IMR-90 (cell line): ENCODE results near the gene TIE1. TPM values are rescaled to one million over a fixed set of nuclear protein-coding genes. Genes with fewer than 3 reads are reported as not detected.

Experiments used
- ATAC-seq: fragments of 200-7000 bp; cut with Tn5 transposase; 2 replicates; pipeline ENCODE4 v1.9.1; 2020; ENCODE audit warnings: low read depth, mild to moderate bottlenecking, moderate library complexity
- BruUV-seq: library from RNA; stranded (reverse); fragments of 400-500 nt; replicated peaks from 2 replicates; lab custom pipeline; 2021; lab: Mats Ljungman, UMichigan
- CTCF ChIA-PET: fragments of 300-600 bp; formaldehyde crosslinking; extraction: SDS; loops from one replicate; lab custom pipeline; 2021; ENCODE audit warnings: antibody characterized with exemption; lab: Yijun Ruan, JAX
- POLR2A ChIA-PET: fragments of 300-600 bp; sonication (Branson Sonifier 250); formaldehyde crosslinking; loops from one replicate; lab custom pipeline; 2022; ENCODE audit warnings: antibody characterized with exemption; ENCODE audit not compliant: unreplicated experiment; lab: Charles Lee
- DNase-seq: peaks from one replicate; pipeline ENCODE4 v3.0.0; 2013
- H2AFZ ChIP-seq: replicated peaks from 2 replicates; pipeline ENCODE3; 2013; ENCODE audit warnings: low read length, mild to moderate bottlenecking; ENCODE audit not compliant: poor library complexity
- H2AK5ac ChIP-seq: 2 replicates; pipeline ENCODE4 v1.6.1; 2013; ENCODE audit warnings: low read depth, low read length, inconsistent platforms
- H2AK9ac ChIP-seq: replicated peaks from 2 replicates; pipeline ENCODE3; 2013; ENCODE audit warnings: mild to moderate bottlenecking, low read depth, low read length, moderate library complexity; ENCODE audit not compliant: poor library complexity
- H2BK120ac ChIP-seq: 2 replicates; pipeline ENCODE4 v1.6.1; 2013; ENCODE audit warnings: low read depth, low read length, inconsistent platforms
- H2BK15ac ChIP-seq: 3 replicates; pipeline ENCODE4 v1.6.1; 2013; ENCODE audit warnings: low read depth, low read length, inconsistent platforms
- H2BK20ac ChIP-seq: 2 replicates; pipeline ENCODE4 v1.6.1; 2013; ENCODE audit warnings: low read depth, mild to moderate bottlenecking, inconsistent platforms, low read length, moderate library complexity
- H2BK5ac ChIP-seq: 2 replicates; pipeline ENCODE4 v1.6.1; 2013; ENCODE audit warnings: mild to moderate bottlenecking, low read depth, low read length, inconsistent platforms; ENCODE audit not compliant: poor library complexity, severe bottlenecking
- H3K14ac ChIP-seq: replicated peaks from 2 replicates; pipeline ENCODE4 v1.6.1; 2013; ENCODE audit warnings: low read depth, low read length, inconsistent platforms
- H3K18ac ChIP-seq: 2 replicates; pipeline ENCODE4 v1.6.1; 2013; ENCODE audit warnings: low read depth, low read length, control low read depth
- H3K23ac ChIP-seq: 2 replicates; pipeline ENCODE4 v1.6.1; 2013; ENCODE audit warnings: low read depth, low read length, inconsistent platforms
- H3K27ac ChIP-seq: 2 replicates; pipeline ENCODE4 v1.5.1; 2013; ENCODE audit warnings: mild to moderate bottlenecking, control low read depth, low read length; ENCODE audit not compliant: insufficient read depth
- H3K27me3 ChIP-seq: 2 replicates; pipeline ENCODE4 v1.6.1; 2013; ENCODE audit warnings: low read length; ENCODE audit not compliant: control insufficient read depth, insufficient read depth
- H3K36me3 ChIP-seq: 2 replicates; pipeline ENCODE4 v1.6.1; 2013; ENCODE audit warnings: low read length, mixed read lengths; ENCODE audit not compliant: control insufficient read depth, insufficient read depth
- H3K4ac ChIP-seq: 2 replicates; pipeline ENCODE4 v1.6.1; 2013; ENCODE audit warnings: low read depth, low read length, inconsistent platforms
- H3K4me1 ChIP-seq: 2 replicates; pipeline ENCODE4 v1.6.1; 2013; ENCODE audit warnings: low read length, mixed read lengths; ENCODE audit not compliant: control insufficient read depth, insufficient read depth
- H3K4me2 ChIP-seq: 2 replicates; pipeline ENCODE4 v1.6.1; 2013; ENCODE audit warnings: low read depth, mild to moderate bottlenecking, control low read depth, low read length, moderate library complexity
- H3K4me3 ChIP-seq: 2 replicates; pipeline ENCODE4 v1.5.1; 2013; ENCODE audit warnings: low read depth, mild to moderate bottlenecking, control low read depth, low read length, moderate library complexity; ENCODE audit not compliant: insufficient read depth
- H3K56ac ChIP-seq: 2 replicates; pipeline ENCODE4 v1.6.1; 2013; ENCODE audit warnings: low read length, inconsistent platforms; ENCODE audit not compliant: insufficient read depth; ENCODE audit errors: extremely low read depth
- H3K79me1 ChIP-seq, 2 experiments: 2 replicates each; pipeline ENCODE4 v1.6.1; 2013; ENCODE audit warnings: low read length in 2 of 2, inconsistent platforms in 1 of 2, low read depth in 1 of 2
- H3K9ac ChIP-seq: 2 replicates; pipeline ENCODE4 v1.6.1; 2013; ENCODE audit warnings: low read depth, low read length, control low read depth
- H3K9me1 ChIP-seq: 2 replicates; pipeline ENCODE4 v1.6.1; 2013; ENCODE audit warnings: low read length, inconsistent platforms; ENCODE audit not compliant: insufficient read depth
- H3K9me3 ChIP-seq: 2 replicates; pipeline ENCODE4 v1.6.1; 2013; ENCODE audit warnings: low read length; ENCODE audit not compliant: control insufficient read depth, insufficient read depth
- H4K20me1 ChIP-seq: 2 replicates; pipeline ENCODE4 v1.6.1; 2013; ENCODE audit warnings: low read length, inconsistent platforms; ENCODE audit not compliant: insufficient read depth
- H4K5ac ChIP-seq: 2 replicates; pipeline ENCODE4 v1.6.1; 2013; ENCODE audit warnings: mild to moderate bottlenecking, low read depth, low read length, control low read depth
- H4K8ac ChIP-seq, 2 experiments: 2 replicates each; pipeline ENCODE4 v1.6.1; 2013; ENCODE audit warnings: low read depth in 2 of 2, low read length in 2 of 2, control low read depth in 1 of 2, inconsistent platforms in 1 of 2
- H4K91ac ChIP-seq: 2 replicates; pipeline ENCODE4 v1.6.1; 2013; ENCODE audit warnings: low read depth, low read length, inconsistent platforms; ENCODE audit not compliant: insufficient read depth
- BHLHE40 ChIP-seq: fragments of 150-350 bp; IDR thresholded peaks from 2 replicates; pipeline ENCODE4 v1.6.1; 2016; ENCODE audit warnings: mild to moderate bottlenecking, low read depth, low read length
- CHD1 ChIP-seq: IDR thresholded peaks from 2 replicates; pipeline ENCODE4 v1.6.1; 2012; ENCODE audit warnings: low read depth, low read length, improper control_type of control experiment
- CTCF ChIP-seq: conservative IDR thresholded peaks from 2 replicates; pipeline ENCODE4 v1.5.1; 2012; ENCODE audit warnings: mild to moderate bottlenecking, low read depth, low read length, improper control_type of control experiment
- ELK1 ChIP-seq: fragments of 150-350 bp; IDR thresholded peaks from 2 replicates; pipeline ENCODE4 v1.6.1; 2016; ENCODE audit warnings: low read depth, mild to moderate bottlenecking, low read length, moderate library complexity, borderline replicate concordance
- MAZ ChIP-seq: IDR thresholded peaks from 2 replicates; pipeline ENCODE4 v1.6.1; 2012; ENCODE audit warnings: low read depth, mild to moderate bottlenecking, low read length, improper control_type of control experiment, moderate library complexity, borderline replicate concordance
- MXI1 ChIP-seq: IDR thresholded peaks from 2 replicates; pipeline ENCODE4 v1.6.1; 2012; ENCODE audit warnings: low read depth, mild to moderate bottlenecking, low read length, moderate library complexity, borderline replicate concordance
- NFE2L2 ChIP-seq: fragments of 150-350 bp; IDR thresholded peaks from 2 replicates; pipeline ENCODE4 v1.6.1; 2016; ENCODE audit warnings: low read depth, mild to moderate bottlenecking, low read length
- POLR2A ChIP-seq: IDR thresholded peaks from 2 replicates; pipeline ENCODE4 v1.6.1; 2012; ENCODE audit warnings: mild to moderate bottlenecking, low read depth, low read length
- RAD21 ChIP-seq: IDR thresholded peaks from 2 replicates; pipeline ENCODE4 v1.6.1; 2012; ENCODE audit warnings: low read length, improper control_type of control experiment
- RFX5 ChIP-seq: IDR thresholded peaks from 2 replicates; pipeline ENCODE4 v1.8.0; 2012; ENCODE audit warnings: low read depth, mild to moderate bottlenecking, low read length, moderate library complexity
- SMC3 ChIP-seq: fragments of 150-350 bp; IDR thresholded peaks from 2 replicates; pipeline ENCODE4 v1.6.1; 2016; ENCODE audit warnings: low read depth, mild to moderate bottlenecking, antibody characterized with exemption, low read length, moderate library complexity
- USF2 ChIP-seq: fragments of 150-350 bp; IDR thresholded peaks from 2 replicates; pipeline ENCODE4 v1.6.1; 2017; ENCODE audit warnings: mild to moderate bottlenecking, antibody characterized with exemption, low read length, low read depth
- WGBS, 2 experiments: methylation state at CpG; one replicate each; pipeline versions ENCODE4 v1.1.5 to v1.1.7; 2013; ENCODE audit warnings: missing lambda C conversion rate in 2 of 2; ENCODE audit not compliant: insufficient read length in 1 of 2; ENCODE audit errors: extremely low coverage in 2 of 2; 5-methylcytosine and 5-hydroxymethylcytosine counted together
- dilution Hi-C: fragments of 300-500 bp; cut with HindIII; formaldehyde crosslinking; loops from one replicate; pipeline ENCODE4 v1.14.3; 2018; ENCODE audit warnings: low sequenced_read_pairs; ENCODE audit not compliant: unreplicated experiment
- in situ Hi-C: fragments of 300-500 bp; cut with MboI; formaldehyde crosslinking; loops from 3 replicates; pipeline ENCODE4 v1.14.3; 2019; ENCODE audit warnings: low sequenced_read_pairs, inconsistent platforms, mixed read lengths
- intact Hi-C: fragments of 100-400 bp; cut with micrococcal nuclease; formaldehyde crosslinking; loops from 2 replicates; pipeline ENCODE4 v1.10.0; 2022
- polyA plus RNA-seq, 3 experiments: library from polyadenylated mRNA; depleted of rRNA; stranded (reverse); fragments of >200 nt; gene quantifications; 2 replicates each; pipeline ENCODE4 v1.2.3, GENCODE V29; 2012; ENCODE audit warnings: low replicate concordance in 1 of 3
- total RNA-seq: library from RNA; depleted of rRNA; stranded (reverse); fragments of >200 nt; gene quantifications from 2 replicates; pipeline ENCODE4 v1.2.3, GENCODE V29; 2012

Gene TIE1
- total and polyA plus RNA-seq, 2 of the 4 experiments (the other 2 are of a cell fraction), result 2.3 to 7.5 TPM

- Histone ChIP-seq H2AFZ (peak within 1 kb of the TSS; percentile 98), H3K23ac (peak within 1 kb of the TSS; percentile 97), H2BK20ac (peak within 1 kb of the TSS; percentile 67), H3K4me3 (peak within 1 kb of the TSS; percentile 80), H4K5ac (peak within 1 kb of the TSS; percentile 51), H3K9ac (peak within 1 kb of the TSS; percentile 90), H3K36me3 (peaks cover 29% of the 10 kb centered on the region), H3K79me1 (peaks cover 34 to 81% of the 10 kb centered on the region in 2 experiments), H3K27ac (peak within 1 kb of the TSS; percentile 93), H3K56ac (peak within 1 kb of the TSS; percentile 99), H3K4ac (peak within 1 kb of the TSS; percentile 99), H3K14ac (peak within 1 kb of the TSS; percentile 99), H3K18ac (peak within 1 kb of the TSS; percentile 42), H2AK5ac (peak within 1 kb of the TSS; percentile 99), H3K4me2 (peak within 1 kb of the TSS; percentile 87), H3K9me3 (no peaks in the 10 kb centered on the region), H3K4me1 (peaks cover 16% of the 10 kb centered on the region), H4K91ac (peak within 1 kb of the TSS; percentile 93), H3K27me3 (no peaks in the 10 kb centered on the region), H4K20me1 (peaks cover 23% of the 10 kb centered on the region), H2BK120ac (peak within 1 kb of the TSS; percentile 77), H3K9me1 (peaks cover 15% of the 10 kb centered on the region), H2BK15ac (peak within 1 kb of the TSS; percentile 21; the same call in 1 of the 3 replicates), H2AK9ac (peak within 1 kb of the TSS; percentile 100), H2BK5ac (peak within 1 kb of the TSS; percentile 92), H4K8ac (peak within 1 kb of the TSS; percentile 90 to 97)
- peak; percentile 80 for DNase-seq
- peak; percentile 43; the same call in 1 of the 2 replicates for TF ChIP-seq BHLHE40
- TF ChIP-seq CTCF, result peak; percentile 34
- no peak for TF ChIP-seq NFE2L2
- no peak for TF ChIP-seq USF2
- TF ChIP-seq SMC3, result 0 out of 2 replicates have a peak, but pooled peaks have one; percentile 11
- peak; percentile 1; the same call in 1 of the 2 replicates for TF ChIP-seq RAD21
- TF ChIP-seq ELK1, result no peak
- TF ChIP-seq CHD1, result no peak
- TF ChIP-seq POLR2A, result peak; percentile 67; the same call in 1 of the 2 replicates
- no peak for TF ChIP-seq RFX5
- peak; percentile 82; the same call in 1 of the 2 replicates for TF ChIP-seq MAZ
- peak; percentile 40 for TF ChIP-seq MXI1
- intact Hi-C loops, result loop anchor here (1.0 kb wide), 1 partner anchor 21 kb away; the partner anchor contains the start of genes MED8 and SZT2
- no TSS peak for BruUV-seq
- in situ Hi-C loops, result no loop called here
- CTCF ChIA-PET, result interaction anchor here (1.0 to 1.2 kb wide), 2 partner anchors 9 to 19 kb away, joined by 3 read pairs; partner anchors contain the start of gene CDC20
- ATAC-seq, result peak; percentile 93
- dilution Hi-C loops, result no loop called here
- POLR2A ChIA-PET, result interaction anchor here (0.6 to 1.4 kb wide), 3 partner anchors 10 to 490 kb away, joined by 4 read pairs; partner anchors contain the start of gene CDC20
- WGBS, 2 experiments, result 0% methylated on average over 23 of the region's 58 CpGs; no CpG with 5 or more reads in 1 of the 2 experiments
Observed at GRCh38 chr1:43367904-43368645, 67.3 kb downstream of the TIE1 start, which contains the start of gene ELOVL1. TSS of gene ELOVL1 (minus strand) at chr1:43368011. CDS start at chr1:43365609, 2,402 bp downstream.
